Measurements from ENCODE around the gene EVI5. TPM values are rescaled to one million over a fixed set of nuclear protein-coding genes. Genes with fewer than 3 reads are reported as not detected.

Gene EVI5
- polyA plus RNA-seq, 1 donor from 2014 or later: 8.5 TPM

DNA sequence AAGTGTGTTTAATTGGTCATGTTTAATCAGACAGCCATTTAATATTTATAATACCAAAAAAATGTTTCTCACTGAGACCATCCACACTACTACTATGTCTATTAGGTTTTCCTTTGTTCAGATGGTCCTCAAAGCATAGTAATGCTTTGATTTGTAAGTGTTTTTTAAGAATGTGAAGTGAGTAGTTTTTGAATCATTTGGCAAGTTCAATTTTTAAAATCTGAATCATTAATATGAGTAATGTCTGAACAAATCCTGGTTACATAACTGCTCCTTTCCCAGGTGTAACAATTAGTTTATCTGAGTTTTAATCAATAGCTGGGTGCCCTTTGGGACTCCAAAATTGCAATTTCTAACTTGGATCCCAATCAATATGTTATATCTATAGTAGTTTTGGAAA is 23.5 kb upstream of the EVI5 start:
- H2AFZ ChIP-seq (ENCODE audit: low read depth, low read length): no peak overlapping the region
- no peak for TF ChIP-seq POLR2AphosphoS5 (IDR thresholded peaks at IDR 0.05)
- TF ChIP-seq RAD21 (conservative IDR thresholded peaks at IDR 0.05): no peak
- no peak for TF ChIP-seq TAF1 (IDR thresholded peaks at IDR 0.05; ENCODE audit: low read depth)
- TF ChIP-seq EP300 (conservative IDR thresholded peaks at IDR 0.05; ENCODE audit: poor library complexity, severe bottlenecking): no peak
- TF ChIP-seq EZH2 (IDR thresholded peaks at IDR 0.05; ENCODE audit: borderline replicate concordance, insufficient read depth, low read length, poor library complexity, severe bottlenecking): no peak
- TF ChIP-seq MXI1 (conservative IDR thresholded peaks at IDR 0.05; ENCODE audit: poor library complexity, severe bottlenecking): no peak
- TF ChIP-seq, protein P1, sequence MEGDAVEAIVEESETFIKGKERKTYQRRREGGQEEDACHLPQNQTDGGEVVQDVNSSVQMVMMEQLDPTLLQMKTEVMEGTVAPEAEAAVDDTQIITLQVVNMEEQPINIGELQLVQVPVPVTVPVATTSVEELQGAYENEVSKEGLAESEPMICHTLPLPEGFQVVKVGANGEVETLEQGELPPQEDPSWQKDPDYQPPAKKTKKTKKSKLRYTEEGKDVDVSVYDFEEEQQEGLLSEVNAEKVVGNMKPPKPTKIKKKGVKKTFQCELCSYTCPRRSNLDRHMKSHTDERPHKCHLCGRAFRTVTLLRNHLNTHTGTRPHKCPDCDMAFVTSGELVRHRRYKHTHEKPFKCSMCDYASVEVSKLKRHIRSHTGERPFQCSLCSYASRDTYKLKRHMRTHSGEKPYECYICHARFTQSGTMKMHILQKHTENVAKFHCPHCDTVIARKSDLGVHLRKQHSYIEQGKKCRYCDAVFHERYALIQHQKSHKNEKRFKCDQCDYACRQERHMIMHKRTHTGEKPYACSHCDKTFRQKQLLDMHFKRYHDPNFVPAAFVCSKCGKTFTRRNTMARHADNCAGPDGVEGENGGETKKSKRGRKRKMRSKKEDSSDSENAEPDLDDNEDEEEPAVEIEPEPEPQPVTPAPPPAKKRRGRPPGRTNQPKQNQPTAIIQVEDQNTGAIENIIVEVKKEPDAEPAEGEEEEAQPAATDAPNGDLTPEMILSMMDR (IDR thresholded peaks at IDR 0.05; ENCODE audit: poor library complexity, severe bottlenecking): no peak
- no peak for TF ChIP-seq SMC3 (conservative IDR thresholded peaks at IDR 0.05; ENCODE audit: poor library complexity)
- TF ChIP-seq REST (IDR thresholded peaks at IDR 0.05; ENCODE audit: borderline replicate concordance): no peak

GRCh38 chr1:92805216-92805615 is 20.3 kb upstream of the EVI5 start:
- no peaks in the 10 kb centered on the region for H3K79me2 ChIP-seq (replicated peaks; ENCODE audit: insufficient read depth, low read length)
- no peaks in the 10 kb centered on the region for H4K20me1 ChIP-seq (ENCODE audit: insufficient read depth)
- no peaks in the 10 kb centered on the region for H3F3A ChIP-seq (ENCODE audit: insufficient read depth, low read length, poor library complexity, severe bottlenecking)
- no peak overlapping the region for H3K27ac ChIP-seq (ENCODE audit: low read length)
- no peak overlapping the region for H2AFZ ChIP-seq (ENCODE audit: low read depth, low read length)
- H3K9me2 ChIP-seq (ENCODE audit: insufficient read depth, low read length): no peaks in the 10 kb centered on the region
- H3K9me3 ChIP-seq (ENCODE audit: low read length): no peaks in the 10 kb centered on the region
- TF ChIP-seq EZH2 (IDR thresholded peaks at IDR 0.05; ENCODE audit: borderline replicate concordance, insufficient read depth, low read length, poor library complexity, severe bottlenecking): no peak
- TF ChIP-seq REST (IDR thresholded peaks at IDR 0.05; ENCODE audit: borderline replicate concordance): no peak
- TF ChIP-seq TAF1 (IDR thresholded peaks at IDR 0.05; ENCODE audit: low read depth): no peak
- TF ChIP-seq SMC3 (conservative IDR thresholded peaks at IDR 0.05; ENCODE audit: poor library complexity): no peak
- TF ChIP-seq, protein P1 (IDR thresholded peaks at IDR 0.05; ENCODE audit: poor library complexity, severe bottlenecking): no peak
- no peak for TF ChIP-seq RAD21 (conservative IDR thresholded peaks at IDR 0.05)
- no peaks in the 10 kb centered on the region for H3K27me3 ChIP-seq (ENCODE audit: insufficient read depth, low read depth, low read length)
- H3K36me3 ChIP-seq (ENCODE audit: insufficient read depth, low read length): no peaks in the 10 kb centered on the region
- H3K4me3 ChIP-seq (ENCODE audit: low read length): no peak overlapping the region
- H3K4me2 ChIP-seq (ENCODE audit: low read length): no peak overlapping the region
- H3K9ac ChIP-seq (ENCODE audit: low read length): no peak overlapping the region

More for the DNA sequence above, 23.5 kb upstream of the EVI5 start:
- Histone ChIP-seq H3K27ac (ENCODE audit: low read length) (no peak overlapping the region), H3K36me3 (ENCODE audit: insufficient read depth, low read length) (no peaks in the 10 kb centered on the region), H3K9me2 (ENCODE audit: insufficient read depth, low read length) (no peaks in the 10 kb centered on the region), H4K20me1 (ENCODE audit: insufficient read depth) (no peaks in the 10 kb centered on the region), H3K27me3 (ENCODE audit: insufficient read depth, low read depth, low read length) (no peaks in the 10 kb centered on the region), H3F3A (ENCODE audit: insufficient read depth, low read length, poor library complexity, severe bottlenecking) (no peaks in the 10 kb centered on the region), H3K79me2 (replicated peaks; ENCODE audit: insufficient read depth, low read length) (no peaks in the 10 kb centered on the region), H3K9ac (ENCODE audit: low read length) (no peak overlapping the region), H3K4me3 (ENCODE audit: low read length) (no peak overlapping the region), H3K4me2 (ENCODE audit: low read length) (no peak overlapping the region), H3K9me3 (ENCODE audit: low read length) (no peaks in the 10 kb centered on the region)
